SK-N-SH treated with all-trans-retinoic acid at 6 μM for 48 hours (cell line): ENCODE data around the gene SLC15A1.

Experiments
- CREB5 ChIP-seq: fragments of 250-450 bp; sonication (Bioruptor Pico); IDR thresholded peaks from 2 replicates; pipeline ENCODE4 v1.5.1; 2020; ENCODE audit warnings: low read depth, mild to moderate bottlenecking, moderate library complexity
- PATZ1 ChIP-seq: fragments of 250-450 bp; sonication (Bioruptor Pico); IDR thresholded peaks from 2 replicates; pipeline ENCODE4 v1.8.0; 2020; ENCODE audit warnings: mild to moderate bottlenecking, moderate library complexity, borderline replicate concordance
- ZFP30 ChIP-seq: fragments of 450-650 bp; formaldehyde crosslinking; IDR thresholded peaks from 2 replicates; pipeline ENCODE4 v1.5.0; 2022; ENCODE audit warnings: mild to moderate bottlenecking, moderate library complexity

GRCh38 chr13:98668155-98668554, 84.3 kb downstream of the SLC15A1 start:
- TF ChIP-seq PATZ1: no peak
- no peak for TF ChIP-seq ZFP30 (CRISPR knock-in tag)
- no peak for TF ChIP-seq CREB5 (CRISPR knock-in tag)
